MCF 10A (cell line): Measurements from ENCODE around the gene ZSWIM6. TPM values are rescaled to one million over a fixed set of nuclear protein-coding genes. Genes with fewer than 3 reads are reported as not detected.

Experiments used
- BruUV-seq: library from RNA; stranded (reverse); fragments of 400-500 nt; replicated peaks from 2 replicates; lab custom pipeline; 2021; lab: Mats Ljungman, UMichigan
- CTCF ChIA-PET: fragments of 300-600 bp; sonication (Branson Sonifier 250); formaldehyde crosslinking; extraction: SDS; loops from one replicate; lab custom pipeline; 2021; ENCODE audit warnings: antibody characterized with exemption, inconsistent platforms; lab: Yijun Ruan, JAX
- POLR2A ChIA-PET: fragments of 300-600, 350-650 bp; sonication (Branson Sonifier 250); formaldehyde crosslinking; extraction: SDS; loops from one replicate; lab custom pipeline; 2020; ENCODE audit warnings: antibody characterized with exemption, inconsistent platforms; lab: Yijun Ruan, JAX
- DNase-seq: peaks from one replicate; pipeline ENCODE4 v3.0.0-alpha.2; 2018; ENCODE audit not compliant: unreplicated experiment
- H3K27ac Mint-ChIP-seq: one replicate; pipeline ENCODE4 v1.8.0; 2022; ENCODE audit warnings: mild to moderate bottlenecking, low read depth, mixed read lengths; ENCODE audit not compliant: unreplicated experiment
- H3K27me3 Mint-ChIP-seq: one replicate; pipeline ENCODE4 v1.8.0; 2022; ENCODE audit warnings: mixed read lengths; ENCODE audit not compliant: insufficient read depth, unreplicated experiment
- H3K36me3 Mint-ChIP-seq: one replicate; pipeline ENCODE4 v1.8.0; 2022; ENCODE audit warnings: mild to moderate bottlenecking, moderate library complexity, mixed read lengths; ENCODE audit not compliant: insufficient read depth, unreplicated experiment
- H3K4me1 Mint-ChIP-seq: one replicate; pipeline ENCODE4 v1.8.0; 2022; ENCODE audit warnings: mixed read lengths; ENCODE audit not compliant: insufficient read depth, unreplicated experiment
- H3K4me3 Mint-ChIP-seq: one replicate; pipeline ENCODE4 v1.8.0; 2022; ENCODE audit warnings: mild to moderate bottlenecking, moderate library complexity, mixed read lengths; ENCODE audit not compliant: unreplicated experiment
- H3K9me3 Mint-ChIP-seq: one replicate; pipeline ENCODE4 v1.8.0; 2022; ENCODE audit warnings: mixed read lengths; ENCODE audit not compliant: unreplicated experiment
- CTCF ChIP-seq: fragments of 200-600 bp; IDR thresholded peaks from one replicate; pipeline ENCODE4 v1.8.0; 2022; ENCODE audit warnings: antibody characterized with exemption, mild to moderate bottlenecking; ENCODE audit not compliant: unreplicated experiment
- intact Hi-C: fragments of 100-400 bp; cut with micrococcal nuclease; formaldehyde crosslinking; loops from 2 replicates; pipeline ENCODE4 v1.14.1; 2022
- total RNA-seq: library from RNA; stranded (reverse); gene quantifications from 2 replicates; pipeline ENCODE4 v1.2.3, GENCODE V29; 2022

ZSWIM6 gene
- total RNA-seq, 1 experiment from 2014 or later = 12.0 TPM

- Mint-ChIP-seq H3K4me3 (no peak overlapping the region), H3K36me3 (peaks cover 41% of the 10 kb centered on the region), H3K27ac (peak overlapping the region; percentile 79), H3K9me3 (no peaks in the 10 kb centered on the region), H3K27me3 (no peaks in the 10 kb centered on the region), H3K4me1 (peaks cover 11% of the 10 kb centered on the region)
- ChIA-PET CTCF (interaction anchor here (0.7 to 2.0 kb wide), 2 partner anchors 14 to 203 kb away, joined by 4 to 6 read pairs; no protein-coding TSS in a partner anchor), POLR2A (interaction anchor here (1.3 to 1.5 kb wide), 2 partner anchors 207 to 237 kb away, joined by 3 to 6 read pairs; partner anchors contain the start of gene ZSWIM6)
- TF ChIP-seq CTCF = no peak
- intact Hi-C loops = loop anchor here (5.0 kb wide), 1 partner anchor 207 kb away; the partner anchor contains the start of gene ZSWIM6
- peak; percentile 11 for DNase-seq
- BruUV-seq = no TSS peak
Observed at GRCh38 chr5:61538722-61539501, 206.9 kb downstream of the ZSWIM6 start.

- ChIA-PET CTCF (interaction anchor here (0.7 kb wide), 1 partner anchor 140 kb away, joined by 3 read pairs; no protein-coding TSS in a partner anchor), POLR2A (no interaction called here)
- no peak overlapping the region for H3K4me3 Mint-ChIP-seq
- DNase-seq = no peak
- H3K27ac Mint-ChIP-seq = no peak overlapping the region
- intact Hi-C loops = no loop called here
- H3K9me3 Mint-ChIP-seq = no peaks in the 10 kb centered on the region
- TF ChIP-seq CTCF = no peak
- H3K27me3 Mint-ChIP-seq = no peaks in the 10 kb centered on the region
- no peaks in the 10 kb centered on the region for H3K4me1 Mint-ChIP-seq
- no TSS peak for BruUV-seq
- H3K36me3 Mint-ChIP-seq = peaks cover 12% of the 10 kb centered on the region
Observed at GRCh38 chr5:61549530-61549929, 217.5 kb downstream of the ZSWIM6 start.

GRCh38 chr5:61551637-61552313 is 219.7 kb downstream of the ZSWIM6 start:
- Mint-ChIP-seq H3K27ac (no peak overlapping the region), H3K9me3 (no peaks in the 10 kb centered on the region), H3K36me3 (peaks cover 12% of the 10 kb centered on the region), H3K27me3 (no peaks in the 10 kb centered on the region), H3K4me1 (no peaks in the 10 kb centered on the region), H3K4me3 (no peak overlapping the region)
- ChIA-PET POLR2A (no interaction called here), CTCF (interaction anchor here (0.7 to 1.2 kb wide), 3 partner anchors 11 to 206 kb away, joined by 3 to 4 read pairs (median 3); no protein-coding TSS in a partner anchor)
- no TSS peak for BruUV-seq
- intact Hi-C loops = no loop called here
- no peak for DNase-seq
- TF ChIP-seq CTCF = no peak

GRCh38 chr5:61559146-61559545 is 227.1 kb downstream of the ZSWIM6 start:
- intact Hi-C loops = no loop called here
- no peak for DNase-seq
- H3K27ac Mint-ChIP-seq = no peak overlapping the region
- H3K27me3 Mint-ChIP-seq = no peaks in the 10 kb centered on the region
- H3K9me3 Mint-ChIP-seq = no peaks in the 10 kb centered on the region
- H3K4me3 Mint-ChIP-seq = no peak overlapping the region
- ChIA-PET CTCF (interaction anchor here (0.6 kb wide), 1 partner anchor 409 kb away, joined by 3 read pairs; no protein-coding TSS in a partner anchor), POLR2A (no interaction called here)
- H3K4me1 Mint-ChIP-seq = no peaks in the 10 kb centered on the region
- no TSS peak for BruUV-seq
- no peak for TF ChIP-seq CTCF
- no peaks in the 10 kb centered on the region for H3K36me3 Mint-ChIP-seq
